DOHH2 (cell line): ENCODE results near the gene UBE2H.

Source experiments
- H3F3A ChIP-seq: fragments of 200-600 bp; sonication (generic), shearing (Covaris generic); 2 replicates; pipeline ENCODE4 v1.6.0; 2016; ENCODE audit warnings: antibody characterized with exemption, mild to moderate bottlenecking; ENCODE audit not compliant: control insufficient read depth, insufficient read depth
- H3K27ac ChIP-seq: fragments of 200-600 bp; sonication (generic); 2 replicates; pipeline ENCODE4 v1.5.1; 2014; ENCODE audit warnings: low read depth, mild to moderate bottlenecking, low read length, moderate library complexity
- H3K27me3 ChIP-seq: fragments of 200-600 bp; sonication (generic); 2 replicates; pipeline ENCODE4 v1.6.1; 2014; ENCODE audit warnings: mild to moderate bottlenecking, low read length, mixed read lengths; ENCODE audit not compliant: control insufficient read depth
- H3K36me3 ChIP-seq: fragments of 200-600 bp; sonication (generic); 2 replicates; pipeline ENCODE4 v1.6.1; 2014; ENCODE audit warnings: mild to moderate bottlenecking, low read length, moderate library complexity, mixed read lengths; ENCODE audit not compliant: control insufficient read depth
- H3K4me1 ChIP-seq: fragments of 200-600 bp; sonication (generic); 2 replicates; pipeline ENCODE4 v1.6.1; 2014; ENCODE audit warnings: mild to moderate bottlenecking, low read length, mixed read lengths; ENCODE audit not compliant: control insufficient read depth
- H3K4me2 ChIP-seq: fragments of 200-600 bp; sonication (generic); 2 replicates; pipeline ENCODE4 v1.6.0; 2014; ENCODE audit warnings: mild to moderate bottlenecking, low read length, moderate library complexity
- H3K4me3 ChIP-seq: fragments of 200-600 bp; sonication (generic); 2 replicates; pipeline ENCODE4 v1.5.1; 2014; ENCODE audit warnings: mild to moderate bottlenecking, low read length, mixed read lengths
- H3K79me2 ChIP-seq: fragments of 200-600 bp; sonication (generic); 2 replicates; pipeline ENCODE4 v1.6.1; 2014; ENCODE audit warnings: mild to moderate bottlenecking, low read length, mixed read lengths; ENCODE audit not compliant: control insufficient read depth
- H3K9me2 ChIP-seq: fragments of 200-600 bp; sonication (generic); replicated peaks from 2 replicates; pipeline ENCODE4 v1.6.1; 2014; ENCODE audit warnings: mild to moderate bottlenecking, low read length, mixed read lengths; ENCODE audit not compliant: control insufficient read depth
- H3K9me3 ChIP-seq: fragments of 200-600 bp; sonication (generic); 2 replicates; pipeline ENCODE4 v1.6.1; 2014; ENCODE audit warnings: antibody characterized with exemption, low read length, mixed read lengths; ENCODE audit not compliant: control insufficient read depth, insufficient read depth
- H4K20me1 ChIP-seq: fragments of 200-600 bp; sonication (generic); 2 replicates; pipeline ENCODE4 v1.6.0; 2014; ENCODE audit warnings: low read depth, mild to moderate bottlenecking, antibody characterized with exemption, low read length, moderate library complexity; ENCODE audit not compliant: control insufficient read depth, insufficient read depth
- EZH2phosphoT487 ChIP-seq: fragments of 200-600 bp; sonication (generic); IDR thresholded peaks from 2 replicates; pipeline ENCODE4 v1.6.1; 2017; ENCODE audit warnings: borderline replicate concordance, mild to moderate bottlenecking, antibody characterized with exemption, low read length, moderate library complexity, mixed read lengths
- TF ChIP-seq, protein P1 (sequence below): fragments of 200-600 bp; sonication (generic); IDR thresholded peaks from one replicate; pipeline ENCODE4 v1.5.1; 2014; ENCODE audit warnings: antibody characterized with exemption, mild to moderate bottlenecking, low read depth, low read length; ENCODE audit not compliant: poor library complexity, severe bottlenecking

The UBE2H gene

DNA sequence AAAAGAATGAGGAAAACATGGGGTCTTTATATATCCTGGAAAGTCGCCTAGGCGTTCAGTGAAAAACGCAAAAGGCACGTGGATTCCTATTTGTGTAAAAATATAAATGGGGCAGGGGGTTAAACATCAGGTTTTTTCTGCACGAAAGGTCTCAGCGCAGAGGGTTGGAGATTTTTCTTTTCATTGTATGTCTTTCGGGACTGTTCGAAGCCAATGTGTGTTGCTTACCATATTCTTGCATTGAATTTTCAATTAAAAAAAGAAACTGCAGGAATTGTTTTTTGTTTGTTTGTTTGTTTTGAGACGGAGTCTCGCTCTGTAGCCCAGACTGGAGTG is 169.2 kb downstream of the UBE2H start:
- H3K36me3 ChIP-seq, result no peaks in the 10 kb centered on the region
- no peak overlapping the region for H3K4me3 ChIP-seq
- peaks cover 2% of the 10 kb centered on the region; the same call in 1 of the 2 replicates for H3F3A ChIP-seq
- H3K9me2 ChIP-seq, result no peaks in the 10 kb centered on the region
- TF ChIP-seq, protein P1, sequence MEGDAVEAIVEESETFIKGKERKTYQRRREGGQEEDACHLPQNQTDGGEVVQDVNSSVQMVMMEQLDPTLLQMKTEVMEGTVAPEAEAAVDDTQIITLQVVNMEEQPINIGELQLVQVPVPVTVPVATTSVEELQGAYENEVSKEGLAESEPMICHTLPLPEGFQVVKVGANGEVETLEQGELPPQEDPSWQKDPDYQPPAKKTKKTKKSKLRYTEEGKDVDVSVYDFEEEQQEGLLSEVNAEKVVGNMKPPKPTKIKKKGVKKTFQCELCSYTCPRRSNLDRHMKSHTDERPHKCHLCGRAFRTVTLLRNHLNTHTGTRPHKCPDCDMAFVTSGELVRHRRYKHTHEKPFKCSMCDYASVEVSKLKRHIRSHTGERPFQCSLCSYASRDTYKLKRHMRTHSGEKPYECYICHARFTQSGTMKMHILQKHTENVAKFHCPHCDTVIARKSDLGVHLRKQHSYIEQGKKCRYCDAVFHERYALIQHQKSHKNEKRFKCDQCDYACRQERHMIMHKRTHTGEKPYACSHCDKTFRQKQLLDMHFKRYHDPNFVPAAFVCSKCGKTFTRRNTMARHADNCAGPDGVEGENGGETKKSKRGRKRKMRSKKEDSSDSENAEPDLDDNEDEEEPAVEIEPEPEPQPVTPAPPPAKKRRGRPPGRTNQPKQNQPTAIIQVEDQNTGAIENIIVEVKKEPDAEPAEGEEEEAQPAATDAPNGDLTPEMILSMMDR, result no peak
- no peak for TF ChIP-seq EZH2phosphoT487
- no peak overlapping the region for H3K4me2 ChIP-seq
- peaks cover 17% of the 10 kb centered on the region; the same call in 1 of the 2 replicates for H4K20me1 ChIP-seq
- no peaks in the 10 kb centered on the region for H3K9me3 ChIP-seq
- H3K27ac ChIP-seq, result no peak overlapping the region
- no peaks in the 10 kb centered on the region for H3K79me2 ChIP-seq
- H3K4me1 ChIP-seq, result peaks cover 46% of the 10 kb centered on the region
- H3K27me3 ChIP-seq, result peaks cover 88% of the 10 kb centered on the region

DNA sequence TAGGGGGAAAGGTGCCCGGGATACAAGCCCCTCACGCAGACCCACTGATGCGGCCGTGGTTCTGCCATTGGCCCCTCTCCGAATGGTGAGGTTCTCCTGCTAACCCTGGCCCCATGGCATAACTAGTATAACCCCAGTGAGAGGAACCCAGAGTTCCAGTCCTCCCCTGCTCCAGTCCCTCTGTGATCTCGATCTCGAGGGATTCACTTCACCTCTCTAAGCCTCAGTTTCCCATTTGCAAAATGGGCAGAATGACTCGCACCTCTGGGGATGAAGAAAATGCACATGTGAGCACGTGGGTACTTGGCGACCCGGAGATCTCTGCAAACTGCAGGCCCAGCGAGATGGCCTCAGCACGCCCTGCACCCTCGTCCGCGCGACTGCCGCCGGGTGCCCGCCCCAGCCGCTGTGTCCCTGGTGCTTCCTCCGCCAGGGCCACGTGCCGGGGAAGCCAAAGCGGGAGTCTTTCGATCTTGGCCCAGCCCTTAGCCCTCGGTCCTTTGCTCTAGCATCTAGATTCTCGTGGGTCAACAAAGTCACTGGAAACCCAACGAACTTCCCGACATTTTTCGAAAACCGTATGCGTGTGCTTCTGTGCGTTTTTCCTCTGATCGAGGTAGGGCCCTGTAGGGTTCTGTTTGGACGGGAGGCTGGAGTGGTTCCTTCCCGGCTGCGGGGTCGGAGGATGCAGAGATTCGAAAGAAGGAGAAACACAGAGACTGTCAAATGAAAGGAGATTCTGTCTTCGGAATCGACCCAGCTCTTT is 169.8 kb downstream of the UBE2H start:
- H3K4me1 ChIP-seq, result peaks cover 46% of the 10 kb centered on the region
- TF ChIP-seq, protein P1, result no peak
- no peak for TF ChIP-seq EZH2phosphoT487

GRCh38 chr7:129781928-129782817 is 170.6 kb downstream of the UBE2H start:
- TF ChIP-seq, protein P1, result no peak
- TF ChIP-seq EZH2phosphoT487, result no peak

More for the DNA sequence above, 169.8 kb downstream of the UBE2H start:
- Histone ChIP-seq H3F3A (peaks cover 2% of the 10 kb centered on the region; the same call in 1 of the 2 replicates), H3K4me3 (no peak overlapping the region), H3K4me2 (no peak overlapping the region), H3K27ac (no peak overlapping the region), H3K27me3 (peaks cover 88% of the 10 kb centered on the region), H3K79me2 (no peaks in the 10 kb centered on the region), H3K9me3 (no peaks in the 10 kb centered on the region), H4K20me1 (peaks cover 18% of the 10 kb centered on the region; the same call in 1 of the 2 replicates), H3K9me2 (no peaks in the 10 kb centered on the region), H3K36me3 (no peaks in the 10 kb centered on the region)

More at GRCh38 chr7:129781928-129782817, 170.6 kb downstream of the UBE2H start:
- H3K4me1 ChIP-seq, result peaks cover 46% of the 10 kb centered on the region
- no peaks in the 10 kb centered on the region for H3K36me3 ChIP-seq
- H3F3A ChIP-seq, result peaks cover 2% of the 10 kb centered on the region; the same call in 1 of the 2 replicates
- H4K20me1 ChIP-seq, result peaks cover 18% of the 10 kb centered on the region; the same call in 1 of the 2 replicates
- H3K27me3 ChIP-seq, result peaks cover 92% of the 10 kb centered on the region
- H3K9me2 ChIP-seq, result no peaks in the 10 kb centered on the region
- H3K4me3 ChIP-seq, result no peak overlapping the region
- no peaks in the 10 kb centered on the region for H3K9me3 ChIP-seq
- peak overlapping the region; percentile 97; the same call in 1 of the 2 replicates for H3K4me2 ChIP-seq
- H3K27ac ChIP-seq, result no peak overlapping the region
- no peaks in the 10 kb centered on the region for H3K79me2 ChIP-seq
